Stomach (tissue), 9 donors: ENCODE measurements around the gene COL6A3. TPM values are rescaled to one million over a fixed set of nuclear protein-coding genes. Genes with fewer than 3 reads are reported as not detected.

Experiments
- DNase-seq, 2 donors: peaks; one replicate each; pipeline versions ENCODE4 v3.0.0 to v3.0.0-alpha.2; 2013 to 2019
- H3K27ac ChIP-seq, 5 donors: fragments of 200-600 bp in 4 of 5; sonication (generic) in 4 of 5; one replicate each; pipeline ENCODE4 v1.5.1; 2013 to 2019; ENCODE audit warnings: mild to moderate bottlenecking in 1 of 5, moderate library complexity in 1 of 5
- H3K27me3 ChIP-seq, 3 donors: fragments of 200-600 bp; sonication (generic); one replicate each; pipeline ENCODE4 v1.5.1; 2017 to 2019; ENCODE audit warnings: mixed run types in 1 of 3
- H3K36me3 ChIP-seq, 4 donors: fragments of 200-600 bp; sonication (generic); 1 replicate in 3 of 4; 2 replicates in 1 of 4; pipeline ENCODE4 v1.5.1; 2016 to 2019
- H3K4me1 ChIP-seq, 4 donors: fragments of 200-600 bp; sonication (generic); one replicate each; pipeline ENCODE4 v1.5.1; 2016 to 2019
- H3K4me3 ChIP-seq, 4 donors: fragments of 200-600 bp; sonication (generic) in 3 of 4; one replicate each; pipeline ENCODE4 v1.5.1; 2016 to 2019; ENCODE audit warnings: mild to moderate bottlenecking in 1 of 4
- H3K9me3 ChIP-seq, 4 donors: fragments of 200-600 bp; sonication (generic); one replicate each; pipeline ENCODE4 v1.5.1; 2016 to 2019
- CTCF ChIP-seq, 7 experiments: fragments of 450-650 bp in 4 of 7; fragments of 200-600 bp in 3 of 7; sonication (generic) in 3 of 7; IDR thresholded peaks; one replicate each; pipeline ENCODE4 v1.5.1; 2016 to 2019; ENCODE audit warnings: antibody characterized with exemption in 7 of 7, control low read depth in 2 of 7, mild to moderate bottlenecking in 1 of 7
- EP300 ChIP-seq: sonication (generic); formaldehyde crosslinking; IDR thresholded peaks from one replicate; pipeline ENCODE4 v1.6.1; 2017; ENCODE audit warnings: antibody characterized with exemption
- POLR2A ChIP-seq, 4 donors: fragments of 450-650 bp; IDR thresholded peaks; one replicate each; pipeline ENCODE4 v1.6.1; 2016; ENCODE audit warnings: antibody characterized with exemption in 4 of 4, control low read depth in 2 of 4, mild to moderate bottlenecking in 1 of 4, moderate library complexity in 1 of 4
- POLR2AphosphoS5 ChIP-seq, 3 donors: sonication (generic); formaldehyde crosslinking; IDR thresholded peaks; one replicate each; pipeline ENCODE4 v1.6.1; 2016; ENCODE audit warnings: antibody characterized with exemption in 3 of 3
- WGBS, 5 donors: extraction: QIAGEN DNeasy Blood & Tissue Kit in 3 of 5; methylation state at CpG; one replicate each; pipeline versions ENCODE4 v1.1.5 to v1.1.7; 2013 to 2018; 5-methylcytosine and 5-hydroxymethylcytosine counted together
- intact Hi-C: fragments of 100-400 bp; cut with DNase I; formaldehyde crosslinking; loops from one replicate; pipeline ENCODE4 v1.15.1; 2023; ENCODE audit warnings: low total_unique reads
- polyA plus RNA-seq, 3 donors: library from polyadenylated mRNA; stranded (reverse); fragments of 200-250 nt; gene quantifications; one replicate each; pipeline ENCODE4 v1.2.3, GENCODE V29; 2013
- total RNA-seq, 5 donors: library from RNA; depleted of rRNA; stranded (reverse); fragments of >200 nt; gene quantifications; one replicate each; pipeline versions ENCODE4 v1.1.0 to v1.2.3, GENCODE V29; 2014 to 2016
- donor health status: healthy with polysubstance abuse.
- donor health status: Bipolar disorder and iron deficiency.
- donor health status: healthy.

The COL6A3 gene
- total and polyA plus RNA-seq, 8 donors, result 9.3 to 411 (median 105) TPM

GRCh38 chr2:237276716-237277490 is 137.1 kb downstream of the COL6A3 start:
- TF ChIP-seq POLR2AphosphoS5 (IDR thresholded peaks at IDR 0.05) (no peak), CTCF (IDR thresholded peaks at IDR 0.05) (no peak), POLR2A (IDR thresholded peaks at IDR 0.05) (no peak), EP300 (no peak)
- H3K4me3 ChIP-seq, result no peak overlapping the region
- H3K27ac ChIP-seq, result no peak overlapping the region
- H3K27me3 ChIP-seq, result no peaks in the 10 kb centered on the region
- no peaks in the 10 kb centered on the region for H3K36me3 ChIP-seq
- no peak for DNase-seq
- peaks cover 0 to 3% (median 2%) of the 10 kb centered on the region in 4 donors for H3K4me1 ChIP-seq
- H3K9me3 ChIP-seq, result no peaks in the 10 kb centered on the region
- 77 to 87% (median 82%) methylated on average over 8 of the region's 8 CpGs for WGBS, 5 donors
- intact Hi-C loops, result no loop called here

Other genes starting within 250 kb of the COL6A3 start
- gene MLPH, start 73.1 kb upstream of the COL6A3 start, total RNA-seq, result 100 to 1,000 TPM; 182 to 657 (median 436) TPM
- 100 to 1,000 TPM in 1 of 3 donors, 10 to 100 TPM in 2; 61.3 to 308 (median 72.6) TPM for gene MLPH, start 73.1 kb upstream of the COL6A3 start, polyA plus RNA-seq
- not detected for gene PRLH, start 152.4 kb upstream of the COL6A3 start, total RNA-seq
- not detected for gene PRLH, start 152.4 kb upstream of the COL6A3 start, polyA plus RNA-seq
- gene RAB17, start 176.6 kb upstream of the COL6A3 start, total RNA-seq, result 100 to 1,000 TPM in 2 of 5 donors, 10 to 100 TPM in 2, 1 to 10 TPM in 1; 8.8 to 187 (median 25.6) TPM
- 10 to 100 TPM; 38.8 to 83.8 (median 62.9) TPM for gene RAB17, start 176.6 kb upstream of the COL6A3 start, polyA plus RNA-seq
- 100 to 1,000 TPM; 126 to 201 (median 152) TPM for gene LRRFIP1, start 213.4 kb upstream of the COL6A3 start, total RNA-seq
- 10 to 100 TPM; 31.6 to 43.7 (median 40.6) TPM for gene LRRFIP1, start 213.4 kb upstream of the COL6A3 start, polyA plus RNA-seq